Measurements from ENCODE around the gene HIVEP3.
A peak's percentile ranks its signal among the peaks of the same experiment; 100 is the strongest.

HIVEP3 gene

DNA sequence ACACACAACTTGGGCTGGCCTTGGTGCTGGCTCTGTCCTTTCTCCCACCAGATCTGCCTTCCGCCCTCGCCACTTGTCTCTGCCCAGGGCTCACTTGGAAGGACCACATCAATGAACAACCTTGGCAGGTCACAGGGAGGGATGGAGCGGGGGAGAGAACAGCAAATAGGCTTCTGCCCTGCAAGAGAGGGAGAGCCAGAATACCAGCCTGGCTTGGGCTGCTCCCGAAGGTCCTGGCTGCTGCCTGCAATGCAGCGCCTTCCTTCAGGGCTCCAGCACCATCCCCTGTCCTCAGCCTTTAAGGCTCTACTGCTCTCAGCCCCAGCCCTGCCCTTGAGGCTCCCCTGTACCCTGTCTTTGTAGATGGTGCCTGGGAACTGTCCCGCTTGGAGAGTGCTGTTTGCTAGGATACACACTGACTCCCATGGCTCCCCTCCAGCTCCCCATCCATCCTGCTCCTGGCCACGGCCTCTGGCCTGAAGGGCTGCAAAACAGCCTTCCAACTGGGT is 43.8 kb downstream of the HIVEP3 start:
- DNase-seq (ENCODE audit: low read depth in 2 of 2, low spot score in 1 of 2), result no peak

- DNase-seq (ENCODE audit: low read depth in 2 of 2, low spot score in 1 of 2), result no peak
These were observed 44.5 kb downstream of the HIVEP3 start for GRCh38 chr1:41874151-41874719.

DNA sequence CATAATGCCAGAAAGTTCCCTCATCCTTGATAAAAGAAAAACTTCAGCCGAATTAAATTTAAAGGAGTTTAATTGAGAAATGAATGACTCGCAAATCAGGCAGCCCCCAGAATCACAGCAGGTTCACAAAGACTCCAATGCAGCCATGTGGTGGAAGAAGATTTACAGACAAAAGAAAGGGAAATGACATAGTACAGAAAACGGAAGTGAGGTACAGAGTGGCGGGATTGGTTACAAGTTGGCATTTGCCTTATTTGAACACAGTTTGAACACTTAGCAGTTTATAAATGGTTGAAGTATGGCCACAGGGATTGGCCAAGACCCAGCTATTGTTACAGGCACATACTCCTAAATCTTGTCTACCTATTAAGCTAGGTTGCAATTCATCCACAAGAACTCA is 46.6 kb downstream of the HIVEP3 start:
- DNase-seq (ENCODE audit: low read depth in 2 of 2, low spot score in 1 of 2), result no peak

- no peak for DNase-seq (ENCODE audit: low read depth in 2 of 2, low spot score in 1 of 2)
These were observed 48.6 kb downstream of the HIVEP3 start for GRCh38 chr1:41870076-41870562.

DNA sequence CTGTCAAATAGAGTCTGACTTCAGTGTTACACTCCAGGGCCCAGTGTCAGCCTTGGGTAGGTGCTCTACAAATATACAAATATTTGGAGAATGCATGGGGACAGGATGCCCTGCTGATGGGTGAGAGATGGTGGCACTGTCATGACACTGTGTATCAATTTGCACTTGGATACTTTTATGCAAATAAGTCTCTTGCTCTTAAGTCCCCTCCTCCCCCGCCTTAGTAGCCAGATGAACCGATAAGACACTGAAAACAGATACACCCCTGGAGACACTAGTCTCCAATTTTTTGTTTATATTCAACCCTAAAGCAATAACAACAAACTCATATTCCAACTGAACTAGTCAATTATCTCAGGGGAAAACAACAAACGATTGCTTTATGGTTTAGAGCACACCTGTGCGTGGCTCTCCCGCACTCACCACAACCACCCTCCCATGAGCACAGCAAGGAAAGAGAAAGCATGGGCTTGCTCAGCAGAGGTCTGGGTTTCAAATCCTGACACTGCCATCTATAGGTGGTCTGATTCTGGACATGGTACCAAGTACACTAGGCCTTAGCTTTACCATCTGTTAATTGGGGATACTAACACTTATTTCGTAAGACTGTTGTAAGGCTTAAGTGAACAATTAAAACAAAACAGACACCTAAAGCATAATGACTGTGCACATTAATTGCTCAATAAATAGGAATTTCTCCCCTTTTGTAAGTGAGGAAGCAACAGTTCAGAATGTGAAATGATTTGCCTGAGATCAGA is 50.3 kb downstream of the HIVEP3 start:
- DNase-seq (ENCODE audit: low read depth in 2 of 2, low spot score in 1 of 2), result no peak

DNA sequence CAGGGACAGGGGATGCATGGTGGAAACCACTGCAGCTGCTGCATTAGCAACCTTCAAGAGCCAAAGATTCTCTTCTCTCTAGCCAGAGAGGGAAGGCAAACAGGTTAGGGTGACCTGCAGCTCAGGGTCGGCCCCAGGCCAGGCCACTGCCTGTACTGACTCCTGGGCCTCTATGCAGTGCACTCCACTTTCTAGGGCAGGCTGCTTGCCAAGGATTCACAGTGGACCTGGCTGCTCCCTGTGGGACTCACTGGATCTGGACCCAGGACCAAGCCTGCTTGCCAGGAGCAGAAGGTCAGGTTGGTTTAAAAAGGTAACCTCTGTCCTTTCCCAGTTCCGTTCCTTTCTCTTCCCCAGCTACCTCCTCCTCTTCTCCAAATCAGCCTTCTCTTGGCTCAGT is 52.4 kb downstream of the HIVEP3 start:
- DNase-seq (ENCODE audit: low read depth in 2 of 2, low spot score in 1 of 2), result no peak

GRCh38 chr1:41864471-41865040 is 54.2 kb downstream of the HIVEP3 start:
- no peak for DNase-seq (ENCODE audit: low read depth in 2 of 2, low spot score in 1 of 2)

DNA sequence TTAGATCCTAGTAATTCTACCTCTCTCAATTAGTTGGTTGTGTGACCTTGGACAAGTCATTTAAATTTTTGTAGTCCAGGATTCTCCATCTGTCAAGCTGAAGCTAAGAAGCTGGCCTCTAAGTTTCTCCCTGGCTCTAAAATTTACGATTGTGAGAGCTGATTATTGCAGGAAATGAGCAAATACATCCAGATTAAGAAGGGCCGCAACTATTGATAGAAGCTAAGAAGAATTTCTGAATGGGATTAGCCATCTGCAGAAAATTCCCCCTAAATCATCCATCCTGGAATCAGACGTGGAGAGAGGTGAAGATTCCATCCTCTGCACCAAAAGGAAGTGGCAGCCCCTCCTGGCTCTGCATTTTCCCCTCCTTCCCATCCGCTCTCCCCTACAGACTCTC is 55.0 kb downstream of the HIVEP3 start:
- DNase-seq (ENCODE audit: low read depth in 2 of 2, low spot score in 1 of 2), result no peak

DNA sequence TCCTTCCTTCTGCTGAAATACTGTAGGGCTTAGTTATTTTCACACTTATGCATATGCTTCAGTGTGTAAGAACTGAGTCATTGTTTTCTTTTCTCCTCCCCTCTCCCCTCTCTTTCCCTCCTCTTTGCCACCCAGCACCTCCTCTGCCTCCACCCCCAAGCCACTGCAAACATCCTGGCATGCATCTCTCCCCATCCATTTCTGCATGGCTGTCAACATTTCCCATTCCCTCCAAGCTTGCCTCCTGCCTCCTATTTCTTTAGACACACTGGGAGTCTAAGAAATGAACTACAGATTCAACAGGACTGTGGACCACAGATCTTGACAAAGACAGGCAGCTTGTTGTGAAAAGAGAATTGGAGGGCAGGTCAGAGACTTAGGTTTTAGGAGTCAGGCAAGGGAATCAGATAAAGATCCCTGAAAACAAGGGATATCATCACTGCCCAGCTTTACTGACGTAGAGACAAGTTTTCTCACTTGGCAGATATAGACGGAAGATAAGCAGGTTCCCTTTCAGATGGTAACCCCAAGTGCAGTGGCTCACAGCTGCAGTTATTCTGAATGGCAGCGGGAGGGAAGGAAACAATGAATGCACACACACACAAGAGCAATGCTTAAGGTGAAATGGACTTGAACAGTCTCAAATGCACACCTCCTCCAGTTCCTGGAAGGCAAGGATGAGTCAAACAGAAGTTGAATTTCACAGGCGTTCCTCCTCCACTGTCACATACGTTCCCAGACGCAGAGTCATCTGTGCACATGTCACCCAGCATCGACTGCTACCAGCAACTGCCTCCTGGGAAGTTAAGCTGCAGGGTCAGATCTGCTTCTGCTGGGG is 56.1 kb downstream of the HIVEP3 start:
- DNase-seq (ENCODE audit: low read depth in 2 of 2, low spot score in 1 of 2), result peak in 1 of 2 donors; percentile 10

- DNase-seq (ENCODE audit: low read depth in 2 of 2, low spot score in 1 of 2), result no peak
These were observed 57.0 kb downstream of the HIVEP3 start for GRCh38 chr1:41861535-41862383.

- no peak for DNase-seq (ENCODE audit: low read depth in 2 of 2, low spot score in 1 of 2)
These were observed 58.0 kb downstream of the HIVEP3 start for GRCh38 chr1:41860771-41861170.

- no peak for DNase-seq (ENCODE audit: low read depth in 2 of 2, low spot score in 1 of 2)
These were observed 58.5 kb downstream of the HIVEP3 start for GRCh38 chr1:41860214-41860613.

- DNase-seq (ENCODE audit: low read depth in 2 of 2, low spot score in 1 of 2), result no peak
These were observed 59.0 kb downstream of the HIVEP3 start for GRCh38 chr1:41859686-41860085.

DNA sequence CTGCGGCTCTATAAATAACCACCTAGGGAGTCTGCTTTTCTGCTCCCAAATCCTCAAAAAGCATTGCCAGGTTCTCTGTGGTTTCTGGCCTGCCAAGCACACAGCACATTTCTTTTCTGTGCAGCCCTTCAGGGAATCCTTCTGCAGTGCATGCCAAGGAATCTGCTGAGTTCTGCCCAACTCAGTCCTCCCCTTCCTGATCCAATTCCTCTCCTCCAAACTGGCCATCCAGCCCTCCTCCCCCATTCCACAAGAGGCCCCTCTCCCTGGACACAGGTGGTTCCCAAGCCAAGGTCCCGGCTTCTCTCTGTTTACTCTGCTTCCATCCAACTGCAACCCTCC is 61.8 kb downstream of the HIVEP3 start:
- DNase-seq (ENCODE audit: low read depth in 2 of 2, low spot score in 1 of 2), result no peak

- no peak for DNase-seq (ENCODE audit: low read depth in 2 of 2, low spot score in 1 of 2)
These were observed 62.4 kb downstream of the HIVEP3 start for GRCh38 chr1:41856151-41856943.

- DNase-seq (ENCODE audit: low read depth in 2 of 2, low spot score in 1 of 2), result no peak
These were observed 63.0 kb downstream of the HIVEP3 start for GRCh38 chr1:41855713-41856112.

- DNase-seq (ENCODE audit: low read depth in 2 of 2, low spot score in 1 of 2), result no peak
These were observed 64.8 kb downstream of the HIVEP3 start for GRCh38 chr1:41853907-41854306.

DNA sequence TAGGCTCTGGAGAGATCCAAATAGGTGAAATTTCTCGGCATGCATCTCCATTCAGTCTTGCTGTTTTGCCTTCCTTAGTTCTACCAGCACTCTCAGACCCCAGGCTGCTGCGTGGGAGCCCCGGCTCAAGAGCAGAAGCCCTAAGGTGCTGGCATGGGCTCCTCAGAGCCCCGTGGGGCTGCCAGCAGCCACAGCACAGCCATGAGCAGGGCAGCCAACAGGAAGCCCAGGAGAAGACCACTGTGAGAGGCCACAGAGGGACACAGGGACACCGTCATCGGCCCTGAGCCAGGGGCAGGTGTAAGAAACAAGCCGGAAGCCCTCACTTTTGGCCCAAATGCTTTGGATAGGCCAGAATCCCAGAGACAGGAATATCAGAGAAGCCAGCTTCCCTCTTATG is 66.6 kb downstream of the HIVEP3 start:
- no peak for DNase-seq (ENCODE audit: low read depth in 2 of 2, low spot score in 1 of 2)

DNA sequence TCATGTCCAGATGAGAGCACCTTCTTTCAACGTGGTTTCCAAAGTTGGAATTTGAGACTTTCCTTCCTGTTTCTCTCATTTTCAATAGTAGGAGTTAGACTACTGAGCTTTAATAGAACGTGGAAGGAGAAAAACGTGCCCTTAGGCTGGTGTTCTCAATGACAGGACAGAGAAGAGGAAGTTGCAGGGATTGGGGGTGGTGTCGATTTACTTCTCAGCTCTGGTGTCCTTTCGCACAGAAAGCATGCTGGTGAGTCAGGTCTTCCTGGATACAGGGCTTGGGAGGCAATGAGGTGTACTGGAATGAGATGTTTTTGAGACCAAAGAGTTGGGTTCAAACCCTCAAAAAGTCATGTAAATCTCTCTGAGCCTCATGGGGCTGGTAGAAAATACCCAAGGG is 67.1 kb downstream of the HIVEP3 start:
- DNase-seq (ENCODE audit: low read depth in 2 of 2, low spot score in 1 of 2), result no peak

DNA sequence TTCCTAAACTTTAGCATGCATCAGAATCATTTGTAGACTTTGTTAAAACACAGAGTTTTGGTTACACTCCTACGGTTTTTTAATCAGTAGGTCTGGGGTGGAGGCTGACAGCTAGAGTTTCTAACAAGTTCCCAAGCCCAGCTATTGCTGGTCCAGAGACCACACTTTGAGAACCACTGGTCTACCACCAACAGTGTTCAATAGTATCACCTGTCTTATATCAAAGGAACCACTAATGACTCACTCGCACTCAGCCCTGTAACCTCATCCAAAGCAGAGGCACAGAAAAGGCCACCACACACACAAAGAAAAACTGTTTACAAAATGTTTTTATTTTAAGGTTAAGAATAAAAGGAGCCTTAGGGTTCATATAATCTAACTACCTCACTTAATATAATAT is 68.7 kb downstream of the HIVEP3 start:
- no peak for DNase-seq (ENCODE audit: low read depth in 2 of 2, low spot score in 1 of 2)

All from stimulated activated CD8-positive, alpha-beta memory T cell treated with anti-CD3 and anti-CD28 coated beads, Interleukin-4, amount 100 ng/mL, for 4 hours (primary cell).